Suprapubic skin (tissue), 4 donors: ENCODE measurements around the gene UCHL1. TPM values are rescaled to one million over a fixed set of nuclear protein-coding genes. Genes with fewer than 3 reads are reported as not detected.

Experiments used
- DNase-seq, 2 donors: peaks; one replicate each; pipeline ENCODE4 v3.0.0-alpha.2; 2019; ENCODE audit warnings: low spot score in 2 of 2
- H3K27ac ChIP-seq: fragments of 200-600 bp; sonication (generic); one replicate; pipeline ENCODE4 v1.5.1; 2019
- H3K27me3 ChIP-seq: fragments of 200-600 bp; sonication (generic); one replicate; pipeline ENCODE4 v1.5.1; 2019
- H3K36me3 ChIP-seq: fragments of 200-600 bp; sonication (generic); one replicate; pipeline ENCODE4 v1.5.1; 2019
- H3K4me1 ChIP-seq: fragments of 200-600 bp; sonication (generic); one replicate; pipeline ENCODE4 v1.5.1; 2019
- H3K4me3 ChIP-seq: fragments of 200-600 bp; sonication (generic); one replicate; pipeline ENCODE4 v1.5.1; 2019; ENCODE audit warnings: mild to moderate bottlenecking
- H3K9me3 ChIP-seq: fragments of 200-600 bp; sonication (generic); one replicate; pipeline ENCODE4 v1.5.1; 2019
- EP300 ChIP-seq: sonication (generic); formaldehyde crosslinking; IDR thresholded peaks from one replicate; pipeline ENCODE4 v1.6.1; 2017; ENCODE audit warnings: antibody characterized with exemption
- POLR2A ChIP-seq, 2 donors: fragments of 450-650 bp; IDR thresholded peaks; one replicate each; pipeline ENCODE4 v1.6.1; 2017; ENCODE audit warnings: antibody characterized with exemption in 2 of 2, mild to moderate bottlenecking in 2 of 2, moderate library complexity in 2 of 2
- POLR2AphosphoS5 ChIP-seq, 3 donors: sonication (generic); formaldehyde crosslinking; IDR thresholded peaks; one replicate each; pipeline ENCODE4 v1.6.1; 2017; ENCODE audit warnings: antibody characterized with exemption in 3 of 3
- WGBS: methylation state at CpG from one replicate; pipeline ENCODE4 v1.1.5; 2018; 5-methylcytosine and 5-hydroxymethylcytosine counted together
- total RNA-seq, 4 donors: library from RNA; depleted of rRNA; stranded (reverse); fragments of >200 nt; gene quantifications; one replicate each; pipeline ENCODE4 v1.1.0, GENCODE V29; 2016
- TF ChIP-seq, protein P1 (sequence below), 2 donors: fragments of 200-600 bp in 1 of 2; fragments of 450-650 bp in 1 of 2; sonication (generic) in 1 of 2; IDR thresholded peaks; one replicate each; pipeline ENCODE4 v1.5.1; 2016 to 2019; ENCODE audit warnings: antibody characterized with exemption in 2 of 2, mild to moderate bottlenecking in 1 of 2, moderate library complexity in 1 of 2

UCHL1 gene
- total RNA-seq, 4 donors from 2014 or later, result 2.1 to 13.8 (median 4.8) TPM

DNA sequence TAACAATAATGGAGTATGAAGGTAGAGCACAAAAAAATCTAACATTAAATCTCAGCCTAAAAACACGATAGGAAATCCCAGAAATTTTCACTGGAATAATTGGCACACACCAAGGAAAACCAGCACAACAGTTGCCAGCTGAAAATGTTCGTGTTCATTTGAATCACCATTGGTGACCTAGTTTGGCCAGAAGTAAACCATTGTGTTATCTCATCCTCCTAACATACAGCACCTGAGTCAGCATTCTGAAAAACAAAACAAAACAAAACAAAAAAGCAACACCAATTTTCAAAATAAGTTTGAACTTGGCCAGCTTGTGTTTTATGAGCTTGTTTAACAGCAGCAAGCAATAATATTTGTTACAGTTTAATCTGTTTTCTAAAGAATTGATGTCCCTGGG, 41.1 kb downstream of the UCHL1 start:
- DNase-seq, result no peak
- TF ChIP-seq POLR2A (IDR thresholded peaks at IDR 0.05) (no peak), POLR2AphosphoS5 (IDR thresholded peaks at IDR 0.05) (no peak), EP300 (no peak)
- TF ChIP-seq, protein P1, sequence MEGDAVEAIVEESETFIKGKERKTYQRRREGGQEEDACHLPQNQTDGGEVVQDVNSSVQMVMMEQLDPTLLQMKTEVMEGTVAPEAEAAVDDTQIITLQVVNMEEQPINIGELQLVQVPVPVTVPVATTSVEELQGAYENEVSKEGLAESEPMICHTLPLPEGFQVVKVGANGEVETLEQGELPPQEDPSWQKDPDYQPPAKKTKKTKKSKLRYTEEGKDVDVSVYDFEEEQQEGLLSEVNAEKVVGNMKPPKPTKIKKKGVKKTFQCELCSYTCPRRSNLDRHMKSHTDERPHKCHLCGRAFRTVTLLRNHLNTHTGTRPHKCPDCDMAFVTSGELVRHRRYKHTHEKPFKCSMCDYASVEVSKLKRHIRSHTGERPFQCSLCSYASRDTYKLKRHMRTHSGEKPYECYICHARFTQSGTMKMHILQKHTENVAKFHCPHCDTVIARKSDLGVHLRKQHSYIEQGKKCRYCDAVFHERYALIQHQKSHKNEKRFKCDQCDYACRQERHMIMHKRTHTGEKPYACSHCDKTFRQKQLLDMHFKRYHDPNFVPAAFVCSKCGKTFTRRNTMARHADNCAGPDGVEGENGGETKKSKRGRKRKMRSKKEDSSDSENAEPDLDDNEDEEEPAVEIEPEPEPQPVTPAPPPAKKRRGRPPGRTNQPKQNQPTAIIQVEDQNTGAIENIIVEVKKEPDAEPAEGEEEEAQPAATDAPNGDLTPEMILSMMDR (IDR thresholded peaks at IDR 0.05), result no peak
- H3K9me3 ChIP-seq, result no peaks in the 10 kb centered on the region
- no peak overlapping the region for H3K27ac ChIP-seq
- no peaks in the 10 kb centered on the region for H3K27me3 ChIP-seq
- H3K4me1 ChIP-seq, result peaks cover 4% of the 10 kb centered on the region
- no peaks in the 10 kb centered on the region for H3K36me3 ChIP-seq
- WGBS, result 9% methylated on average over 2 of the region's 2 CpGs
- H3K4me3 ChIP-seq, result no peak overlapping the region

DNA sequence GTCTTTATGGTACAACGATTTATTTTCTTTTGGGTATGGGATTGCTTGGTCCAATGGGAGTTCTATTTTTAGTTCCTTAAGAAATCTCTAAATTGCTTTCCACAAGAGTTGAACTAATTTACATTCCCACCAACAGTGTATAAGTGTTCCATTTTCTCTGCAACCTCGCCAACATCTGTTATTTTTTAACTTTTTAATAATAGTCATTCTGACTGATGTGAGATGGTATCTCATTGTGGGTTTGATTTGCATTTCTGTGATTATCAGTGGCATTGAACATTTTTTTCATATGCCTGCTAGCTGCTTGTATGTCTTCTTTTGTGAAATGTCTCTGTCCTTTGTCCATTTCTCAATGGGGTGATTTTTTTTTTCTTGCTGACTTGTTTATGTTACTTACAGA, 42.8 kb downstream of the UCHL1 start:
- DNase-seq, result no peak
- no peak overlapping the region for H3K4me3 ChIP-seq
- H3K36me3 ChIP-seq, result no peaks in the 10 kb centered on the region
- WGBS, result 78% methylated on average over 2 of the region's 2 CpGs
- no peaks in the 10 kb centered on the region for H3K9me3 ChIP-seq
- peaks cover 4% of the 10 kb centered on the region for H3K4me1 ChIP-seq
- no peaks in the 10 kb centered on the region for H3K27me3 ChIP-seq
- no peak for TF ChIP-seq POLR2A (IDR thresholded peaks at IDR 0.05)
- TF ChIP-seq EP300, result no peak
- TF ChIP-seq, protein P1 (IDR thresholded peaks at IDR 0.05), result no peak
- TF ChIP-seq POLR2AphosphoS5 (IDR thresholded peaks at IDR 0.05), result no peak
- H3K27ac ChIP-seq, result no peak overlapping the region

DNA sequence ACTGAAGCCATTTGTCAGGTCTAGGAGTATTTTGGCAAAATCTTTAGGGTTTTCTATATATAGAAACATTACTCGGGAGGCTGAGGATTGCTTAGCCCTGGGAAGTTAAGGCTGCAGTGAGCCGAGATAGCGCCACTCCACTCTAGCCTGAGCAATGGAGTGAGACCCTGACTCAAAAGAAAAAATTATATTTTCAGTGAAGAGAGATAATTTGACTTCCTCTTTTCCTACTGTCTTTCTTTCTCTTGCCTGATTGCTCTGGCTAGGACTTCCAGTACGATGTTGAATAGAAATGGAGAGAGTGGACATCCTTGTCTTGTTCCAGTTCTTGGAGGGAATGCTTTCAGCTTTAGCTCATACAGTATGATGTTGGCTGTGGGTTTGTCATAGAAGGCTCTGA, 44.4 kb downstream of the UCHL1 start:
- Histone ChIP-seq H3K4me1 (peaks cover 4% of the 10 kb centered on the region), H3K4me3 (no peak overlapping the region), H3K36me3 (no peaks in the 10 kb centered on the region), H3K9me3 (no peaks in the 10 kb centered on the region), H3K27ac (no peak overlapping the region), H3K27me3 (no peaks in the 10 kb centered on the region)
- no peak for TF ChIP-seq EP300
- TF ChIP-seq POLR2AphosphoS5 (IDR thresholded peaks at IDR 0.05), result no peak
- TF ChIP-seq, protein P1 (IDR thresholded peaks at IDR 0.05), result no peak
- TF ChIP-seq POLR2A (IDR thresholded peaks at IDR 0.05), result no peak
- DNase-seq, result no peak
- WGBS, result 87% methylated on average over 4 of the region's 4 CpGs

DNA sequence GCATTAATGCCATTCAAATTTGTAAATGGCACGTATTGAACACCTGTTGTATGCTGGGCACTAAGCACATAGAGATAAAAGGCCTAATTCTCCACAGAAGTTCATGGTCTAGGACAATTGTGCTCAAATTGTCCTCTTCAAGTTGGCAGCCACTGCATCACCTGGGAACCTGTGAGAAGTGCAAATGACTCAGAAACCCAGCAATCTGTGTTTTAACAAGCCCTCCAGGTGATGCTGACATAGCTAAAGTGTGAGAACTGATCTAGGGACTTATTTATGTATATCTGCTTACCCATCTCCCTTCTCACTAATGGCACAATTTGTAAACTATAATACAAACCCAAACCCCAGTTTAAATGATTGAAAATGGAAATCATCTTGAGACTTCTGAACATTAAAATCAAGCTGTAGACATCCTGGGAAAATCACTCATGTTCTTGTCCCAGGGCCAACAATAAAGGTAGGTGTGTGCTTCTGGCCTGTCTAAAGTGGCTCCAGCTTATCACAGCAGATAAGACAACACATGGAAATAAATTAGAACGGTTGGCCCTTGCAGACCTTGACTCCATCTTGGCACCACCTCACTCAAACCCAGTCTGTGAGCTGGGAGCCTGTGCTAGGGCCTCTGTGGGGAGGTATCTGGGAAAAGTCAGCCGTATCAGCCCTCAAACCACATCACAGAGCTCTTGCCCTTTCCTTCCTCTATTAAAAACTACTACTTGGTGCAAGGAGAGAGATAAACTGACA, 46.8 kb downstream of the UCHL1 start:
- no peaks in the 10 kb centered on the region for H3K9me3 ChIP-seq
- TF ChIP-seq POLR2AphosphoS5 (IDR thresholded peaks at IDR 0.05) (no peak), EP300 (no peak), POLR2A (IDR thresholded peaks at IDR 0.05) (no peak)
- TF ChIP-seq, protein P1 (IDR thresholded peaks at IDR 0.05), result no peak
- no peak overlapping the region for H3K27ac ChIP-seq
- DNase-seq, result no peak
- H3K36me3 ChIP-seq, result no peaks in the 10 kb centered on the region
- WGBS, result 67% methylated on average over 3 of the region's 3 CpGs
- no peak overlapping the region for H3K4me3 ChIP-seq
- no peaks in the 10 kb centered on the region for H3K4me1 ChIP-seq
- no peaks in the 10 kb centered on the region for H3K27me3 ChIP-seq

DNA sequence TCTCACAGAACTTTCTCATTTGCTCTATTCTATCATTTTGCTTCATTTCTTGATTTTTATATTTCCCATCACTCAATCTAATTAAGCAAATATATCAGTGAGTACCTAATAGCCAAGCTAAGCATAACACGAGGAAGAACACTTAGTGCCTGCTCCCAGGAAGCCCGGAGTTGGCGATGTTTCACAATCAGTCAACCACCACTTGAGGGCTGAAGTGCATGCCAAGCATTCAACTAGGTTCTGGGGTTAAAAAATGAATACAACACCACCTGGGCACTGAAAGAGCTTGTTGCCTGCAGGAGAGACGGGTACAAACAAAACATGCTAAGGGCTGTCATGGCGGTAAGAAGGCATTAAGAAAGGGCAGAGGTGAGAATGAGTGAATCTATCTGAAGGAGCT, 47.5 kb downstream of the UCHL1 start:
- Histone ChIP-seq H3K27ac (no peak overlapping the region), H3K9me3 (no peaks in the 10 kb centered on the region), H3K4me1 (no peaks in the 10 kb centered on the region), H3K4me3 (no peak overlapping the region), H3K36me3 (no peaks in the 10 kb centered on the region), H3K27me3 (no peaks in the 10 kb centered on the region)
- TF ChIP-seq EP300, result no peak
- no peak for TF ChIP-seq POLR2AphosphoS5 (IDR thresholded peaks at IDR 0.05)
- 68% methylated on average over 5 of the region's 5 CpGs for WGBS
- DNase-seq, result no peak
